GM20431 (cell line): ENCODE results near the gene RPS26.
"Not testable (repeated sequence)": the region's sequence is repeated elsewhere in the genome, so short reads cannot be mapped to it uniquely, and the experiment has no call there.

ENCODE experiments used
- in situ Hi-C: fragments of 300-500 bp; cut with MseI, MboI; formaldehyde crosslinking; loops from one replicate; pipeline ENCODE4 v1.15.0; 2020; ENCODE audit warnings: low sequenced_read_pairs; ENCODE audit not compliant: unreplicated experiment

Gene RPS26

GRCh38 chr12:56020423-56021184 is 21.1 kb upstream of the RPS26 start, which contains the start of gene IKZF4:
Gene IKZF4 (plus strand): TSS chr12:56021043. CDS start chr12:56021494, 451 bp downstream.
- in situ Hi-C loops = no loop called here

- in situ Hi-C loops = no loop called here
Measured at GRCh38 chr12:56021889-56022497, 19.7 kb upstream of the RPS26 start.

GRCh38 chr12:56028511-56029165 is 13.1 kb upstream of the RPS26 start:
- in situ Hi-C loops = no loop called here

- in situ Hi-C loops = no loop called here
Measured at GRCh38 chr12:56029166-56029519, 12.6 kb upstream of the RPS26 start.

GRCh38 chr12:56029666-56030293 is 11.9 kb upstream of the RPS26 start:
- in situ Hi-C loops = no loop called here

- in situ Hi-C loops = no loop called here
Measured at GRCh38 chr12:56031987-56032386, 9.7 kb upstream of the RPS26 start.

GRCh38 chr12:56034586-56035332 is 7.0 kb upstream of the RPS26 start:
- in situ Hi-C loops = no loop called here

- in situ Hi-C loops = no loop called here
Measured at GRCh38 chr12:56037161-56037560, 4.6 kb upstream of the RPS26 start.

GRCh38 chr12:56038022-56038655 is 3.6 kb upstream of the RPS26 start:
- in situ Hi-C loops = no loop called here

GRCh38 chr12:56040151-56040550 is 1.6 kb upstream of the RPS26 start:
- in situ Hi-C loops = no loop called here

GRCh38 chr12:56040963-56041551 is 661 bp upstream of the RPS26 start:
- in situ Hi-C loops = no loop called here

- in situ Hi-C loops = not testable (repeated sequence)
Measured at GRCh38 chr12:56042430-56042813, 704 bp downstream of the RPS26 start.

GRCh38 chr12:56042843-56043242 is 1.1 kb downstream of the RPS26 start:
- in situ Hi-C loops = no loop called here

GRCh38 chr12:56046027-56046780 is 4.5 kb downstream of the RPS26 start:
- in situ Hi-C loops = no loop called here

GRCh38 chr12:56053407-56053893 is 11.7 kb downstream of the RPS26 start:
- in situ Hi-C loops = no loop called here

GRCh38 chr12:56059964-56060363 is 18.2 kb downstream of the RPS26 start:
- in situ Hi-C loops = not testable (repeated sequence)

- in situ Hi-C loops = no loop called here
Measured at GRCh38 chr12:56061982-56062381, 20.3 kb downstream of the RPS26 start.

GRCh38 chr12:56062996-56063395 is 21.3 kb downstream of the RPS26 start:
- in situ Hi-C loops = no loop called here
